OCI-LY3 (cell line): ENCODE results near the gene ENPEP.

Experiments used
- EZH2phosphoT487 ChIP-seq: fragments of 200-600 bp; shearing (Covaris generic); IDR thresholded peaks from 2 replicates; pipeline ENCODE4 v1.6.1; 2018; ENCODE audit warnings: antibody characterized with exemption, mixed run types, low read depth
- TF ChIP-seq, protein P1 (sequence below): fragments of 200-600, 300-600 bp; sonication (generic); IDR thresholded peaks from 2 replicates; pipeline ENCODE4 v1.5.1; 2014; ENCODE audit warnings: antibody characterized with exemption, low read length, low read depth

DNA sequence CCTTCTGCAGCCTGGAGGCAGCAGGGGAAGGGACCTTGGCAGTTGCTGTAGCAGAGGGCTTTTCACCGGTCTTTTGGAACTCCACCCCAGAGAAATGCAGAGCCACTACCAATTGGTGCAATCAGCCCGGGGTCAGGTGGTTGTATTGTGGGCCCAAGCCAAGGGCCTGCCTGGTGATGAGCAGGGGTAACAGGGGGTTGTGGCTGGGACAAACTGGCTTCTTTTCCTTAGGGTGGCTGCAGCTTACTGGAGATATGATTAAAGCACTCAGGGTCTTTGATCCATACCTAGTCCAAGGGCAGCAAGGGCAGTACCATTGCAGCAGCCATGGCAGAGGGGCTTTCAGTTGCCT, 28.1 kb downstream of the ENPEP start:
- TF ChIP-seq, protein P1, sequence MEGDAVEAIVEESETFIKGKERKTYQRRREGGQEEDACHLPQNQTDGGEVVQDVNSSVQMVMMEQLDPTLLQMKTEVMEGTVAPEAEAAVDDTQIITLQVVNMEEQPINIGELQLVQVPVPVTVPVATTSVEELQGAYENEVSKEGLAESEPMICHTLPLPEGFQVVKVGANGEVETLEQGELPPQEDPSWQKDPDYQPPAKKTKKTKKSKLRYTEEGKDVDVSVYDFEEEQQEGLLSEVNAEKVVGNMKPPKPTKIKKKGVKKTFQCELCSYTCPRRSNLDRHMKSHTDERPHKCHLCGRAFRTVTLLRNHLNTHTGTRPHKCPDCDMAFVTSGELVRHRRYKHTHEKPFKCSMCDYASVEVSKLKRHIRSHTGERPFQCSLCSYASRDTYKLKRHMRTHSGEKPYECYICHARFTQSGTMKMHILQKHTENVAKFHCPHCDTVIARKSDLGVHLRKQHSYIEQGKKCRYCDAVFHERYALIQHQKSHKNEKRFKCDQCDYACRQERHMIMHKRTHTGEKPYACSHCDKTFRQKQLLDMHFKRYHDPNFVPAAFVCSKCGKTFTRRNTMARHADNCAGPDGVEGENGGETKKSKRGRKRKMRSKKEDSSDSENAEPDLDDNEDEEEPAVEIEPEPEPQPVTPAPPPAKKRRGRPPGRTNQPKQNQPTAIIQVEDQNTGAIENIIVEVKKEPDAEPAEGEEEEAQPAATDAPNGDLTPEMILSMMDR: no peak
- TF ChIP-seq EZH2phosphoT487: no peak
